Esophagus muscularis mucosa (tissue), 4 donors: ENCODE data around the gene STK17A. TPM values are rescaled to one million over a fixed set of nuclear protein-coding genes. Genes with fewer than 3 reads are reported as not detected.
"Not testable (repeated sequence)": the region's sequence is repeated elsewhere in the genome, so short reads cannot be mapped to it uniquely, and the experiment has no call there.

Experiments used
- DNase-seq: peaks from one replicate; pipeline ENCODE4 v3.0.0-alpha.2; 2017; ENCODE audit errors: extremely low spot score
- H3K27ac ChIP-seq, 4 donors: fragments of 200-600 bp; sonication (generic); replicated peaks in 1 of 4; 1 replicate in 3 of 4; 2 replicates in 1 of 4; pipeline ENCODE4 v1.5.1; 2016 to 2019; ENCODE audit warnings: mild to moderate bottlenecking in 1 of 4
- H3K27me3 ChIP-seq, 4 donors: fragments of 200-600 bp; sonication (generic); one replicate each; pipeline versions ENCODE4 v1.5.1 to v1.6.0; 2016 to 2019
- H3K36me3 ChIP-seq, 4 donors: fragments of 200-600 bp; sonication (generic); one replicate each; pipeline ENCODE4 v1.5.1; 2016 to 2019
- H3K4me1 ChIP-seq, 4 donors: fragments of 200-600 bp; sonication (generic); one replicate each; pipeline ENCODE4 v1.5.1; 2016 to 2019
- H3K4me3 ChIP-seq, 4 donors: fragments of 200-600 bp; sonication (generic); 1 replicate in 2 of 4; 2 replicates in 2 of 4; pipeline ENCODE4 v1.5.1; 2016 to 2019; ENCODE audit warnings: mild to moderate bottlenecking in 4 of 4, moderate library complexity in 1 of 4
- H3K9me3 ChIP-seq, 4 donors: fragments of 200-600 bp; sonication (generic); 1 replicate in 3 of 4; 2 replicates in 1 of 4; pipeline ENCODE4 v1.5.1; 2016 to 2019
- CTCF ChIP-seq, 3 experiments: fragments of 200-600 bp in 2 of 3; fragments of 450-650 bp in 1 of 3; sonication (generic) in 2 of 3; IDR thresholded peaks; one replicate each; pipeline ENCODE4 v1.5.1; 2017 to 2019; ENCODE audit warnings: antibody characterized with exemption in 3 of 3, mild to moderate bottlenecking in 2 of 3, moderate library complexity in 1 of 3
- EP300 ChIP-seq: sonication (generic); formaldehyde crosslinking; IDR thresholded peaks from one replicate; pipeline ENCODE4 v1.6.1; 2017; ENCODE audit warnings: antibody characterized with exemption
- POLR2A ChIP-seq: fragments of 450-650 bp; IDR thresholded peaks from one replicate; pipeline ENCODE4 v1.6.1; 2017; ENCODE audit warnings: antibody characterized with exemption, moderate library complexity, mild to moderate bottlenecking, low read depth
- POLR2AphosphoS5 ChIP-seq, 2 donors: sonication (generic); formaldehyde crosslinking; IDR thresholded peaks; one replicate each; pipeline ENCODE4 v1.6.1; 2017; ENCODE audit warnings: antibody characterized with exemption in 2 of 2
- WGBS: methylation state at CpG from one replicate; pipeline ENCODE4 v1.1.5; 2018; 5-methylcytosine and 5-hydroxymethylcytosine counted together
- intact Hi-C: fragments of 100-400 bp; cut with DNase I; formaldehyde crosslinking; loops from one replicate; pipeline ENCODE4 v1.15.1; 2023
- total RNA-seq, 4 donors: library from RNA; depleted of rRNA; stranded (reverse); fragments of >200 nt; gene quantifications; one replicate each; pipeline versions ENCODE4 v1.1.0 to v1.2.1, GENCODE V29; 2016

The STK17A gene
- total RNA-seq, 4 donors from 2014 or later: 19.5 to 33.3 (median 24.6) TPM

GRCh38 chr7:43593010-43593409, 10.1 kb downstream of the STK17A start:
- no peak overlapping the region for H3K27ac ChIP-seq
- H3K27me3 ChIP-seq: no peaks in the 10 kb centered on the region
- TF ChIP-seq EP300: no peak
- no peak for TF ChIP-seq POLR2A
- no peak for TF ChIP-seq CTCF (IDR thresholded peaks at IDR 0.05)
- TF ChIP-seq POLR2AphosphoS5 (IDR thresholded peaks at IDR 0.05): no peak
- 96% methylated on average over 1 of the region's 1 CpG for WGBS
- no peak for DNase-seq
- intact Hi-C loops: no loop called here
- H3K36me3 ChIP-seq: peaks cover 0 to 20% (median 10%) of the 10 kb centered on the region in 4 donors
- no peaks in the 10 kb centered on the region for H3K9me3 ChIP-seq
- peaks cover 0 to 12% (median 1%) of the 10 kb centered on the region in 4 donors for H3K4me1 ChIP-seq
- no peak overlapping the region for H3K4me3 ChIP-seq

- Histone ChIP-seq H3K27ac (no peak overlapping the region), H3K27me3 (no peaks in the 10 kb centered on the region), H3K4me3 (no peak overlapping the region), H3K9me3 (no peaks in the 10 kb centered on the region), H3K36me3 (peaks cover 0 to 22% (median 14%) of the 10 kb centered on the region in 4 donors), H3K4me1 (peaks cover 0 to 5% (median 1%) of the 10 kb centered on the region in 4 donors)
- intact Hi-C loops: no loop called here
- DNase-seq: no peak
- no peak for TF ChIP-seq POLR2AphosphoS5 (IDR thresholded peaks at IDR 0.05)
- no peak for TF ChIP-seq EP300
- TF ChIP-seq CTCF (IDR thresholded peaks at IDR 0.05): no peak
- TF ChIP-seq POLR2A: no peak
- 93% methylated on average over 2 of the region's 2 CpGs for WGBS
Measured at GRCh38 chr7:43594020-43594419, 11.1 kb downstream of the STK17A start.

GRCh38 chr7:43596426-43596825, 13.5 kb downstream of the STK17A start:
- not testable (repeated sequence) for H3K4me3 ChIP-seq
- WGBS: 85% methylated on average over 5 of the region's 5 CpGs

GRCh38 chr7:43600056-43600455, 17.1 kb downstream of the STK17A start:
- H3K27me3 ChIP-seq: no peaks in the 10 kb centered on the region
- TF ChIP-seq CTCF (IDR thresholded peaks at IDR 0.05): no peak
- TF ChIP-seq POLR2A: no peak
- no peak for TF ChIP-seq EP300
- no peak for TF ChIP-seq POLR2AphosphoS5 (IDR thresholded peaks at IDR 0.05)
- intact Hi-C loops: no loop called here
- WGBS: 99% methylated on average over 3 of the region's 3 CpGs
- H3K4me3 ChIP-seq: no peak overlapping the region
- H3K27ac ChIP-seq: no peak overlapping the region
- peaks cover 0 to 37% (median 22%) of the 10 kb centered on the region in 4 donors for H3K36me3 ChIP-seq
- H3K9me3 ChIP-seq: no peaks in the 10 kb centered on the region
- no peak for DNase-seq
- no peaks in the 10 kb centered on the region for H3K4me1 ChIP-seq

More at GRCh38 chr7:43596426-43596825, 13.5 kb downstream of the STK17A start:
- H3K9me3 ChIP-seq, H3K27ac ChIP-seq, H3K27me3 ChIP-seq, DNase-seq, intact Hi-C loops, H3K4me1 ChIP-seq: not testable (repeated sequence)
- H3K36me3 ChIP-seq: peaks cover 0 to 32% (median 22%) of the 10 kb centered on the region in 4 donors

- TF ChIP-seq POLR2AphosphoS5 (IDR thresholded peaks at IDR 0.05) (no peak), CTCF (IDR thresholded peaks at IDR 0.05) (no peak)
- intact Hi-C loops: no loop called here
Measured at GRCh38 chr7:43602256-43602655, 19.3 kb downstream of the STK17A start.

More at GRCh38 chr7:43602256-43602655, 19.3 kb downstream of the STK17A start:
- 74% methylated on average over 1 of the region's 1 CpG for WGBS
- Histone ChIP-seq H3K4me3 (no peak overlapping the region), H3K36me3 (peaks cover 0 to 25% (median 17%) of the 10 kb centered on the region in 4 donors), H3K4me1 (no peaks in the 10 kb centered on the region), H3K27ac (no peak overlapping the region), H3K27me3 (no peaks in the 10 kb centered on the region), H3K9me3 (no peaks in the 10 kb centered on the region)
- no peak for DNase-seq
